CD4-positive, alpha-beta memory T cell (primary cell): Measurements from ENCODE around the gene HSPB9. TPM values are rescaled to one million over a fixed set of nuclear protein-coding genes. Genes with fewer than 3 reads are reported as not detected.

Experiments
- CTCF ChIA-PET: fragments of 350-600 bp; sonication (Branson Sonifier 250); formaldehyde crosslinking; loops from one replicate; lab custom pipeline; 2021; ENCODE audit warnings: inconsistent platforms; ENCODE audit not compliant: partially characterized antibody; lab: Charles Lee
- POLR2A ChIA-PET: fragments of 350-600 bp; sonication (Branson Sonifier 250); formaldehyde crosslinking; loops from one replicate; lab custom pipeline; 2021; ENCODE audit not compliant: partially characterized antibody; lab: Charles Lee
- DNase-seq, 5 donors: peaks; one replicate each; pipeline versions ENCODE4 v3.0.0 to v3.0.0-alpha.2; 2020 to 2022; ENCODE audit warnings: mixed read lengths in 1 of 5
- H3K27ac ChIP-seq: one replicate; pipeline ENCODE4 v1.7.0; 2013; ENCODE audit warnings: low read depth, low read length
- H3K27me3 ChIP-seq: 2 replicates; pipeline ENCODE4 v1.7.0; 2013; ENCODE audit warnings: mild to moderate bottlenecking, low read length, moderate library complexity; ENCODE audit not compliant: insufficient read depth
- H3K36me3 ChIP-seq: 2 replicates; pipeline ENCODE4 v1.7.0; 2013; ENCODE audit warnings: mild to moderate bottlenecking, low read length, moderate library complexity; ENCODE audit not compliant: insufficient read depth
- H3K4me1 ChIP-seq: 2 replicates; pipeline ENCODE4 v1.7.0; 2013; ENCODE audit warnings: mild to moderate bottlenecking, low read length, moderate library complexity; ENCODE audit not compliant: insufficient read depth
- H3K4me3 ChIP-seq, 2 donors: one replicate each; pipeline ENCODE4 v1.7.0; 2013; ENCODE audit warnings: low read length in 2 of 2, mild to moderate bottlenecking in 1 of 2
- H3K9me3 ChIP-seq, 2 donors: one replicate each; pipeline ENCODE4 v1.7.0; 2013; ENCODE audit warnings: low read length in 2 of 2, control low read depth in 1 of 2; ENCODE audit not compliant: control insufficient read depth in 1 of 2
- H3K27ac Mint-ChIP-seq, 7 donors: one replicate each; pipeline ENCODE4 v1.8.0; 2020 to 2021; ENCODE audit warnings: mixed read lengths in 7 of 7, mild to moderate bottlenecking in 6 of 7, inconsistent platforms in 3 of 7, moderate library complexity in 3 of 7
- H3K27me3 Mint-ChIP-seq, 2 donors: one replicate each; pipeline ENCODE4 v1.8.0; 2020 to 2021; ENCODE audit warnings: mixed read lengths in 2 of 2
- H3K36me3 Mint-ChIP-seq, 2 donors: one replicate each; pipeline ENCODE4 v1.8.0; 2020 to 2021; ENCODE audit warnings: mixed read lengths in 2 of 2, inconsistent platforms in 1 of 2, mild to moderate bottlenecking in 1 of 2
- H3K4me1 Mint-ChIP-seq, 4 donors: one replicate each; pipeline ENCODE4 v1.8.0; 2020 to 2021; ENCODE audit warnings: mixed read lengths in 4 of 4, mild to moderate bottlenecking in 1 of 4
- H3K4me3 Mint-ChIP-seq, 8 donors: one replicate each; pipeline ENCODE4 v1.8.0; 2020 to 2021; ENCODE audit warnings: mixed read lengths in 8 of 8, mild to moderate bottlenecking in 7 of 8, moderate library complexity in 6 of 8, inconsistent platforms in 3 of 8
- H3K9me3 Mint-ChIP-seq, 8 donors: one replicate each; pipeline ENCODE4 v1.8.0; 2020 to 2021; ENCODE audit warnings: mixed read lengths in 8 of 8, mild to moderate bottlenecking in 5 of 8, inconsistent platforms in 3 of 8, moderate library complexity in 1 of 8
- intact Hi-C: fragments of 100-400 bp; cut with micrococcal nuclease; formaldehyde crosslinking; loops from one replicate; pipeline ENCODE4 v1.15.1; 2023
- polyA plus RNA-seq, 2 donors: library from polyadenylated mRNA; unstranded; fragments of 300-500 nt; fragmentation: Illumina TruSeq; gene quantifications; one replicate each; pipeline ENCODE4 v1.2.3, GENCODE V29; 2021
- total RNA-seq, 2 experiments: library from RNA; stranded (reverse); gene quantifications; one replicate each; pipeline ENCODE4 v1.2.3, GENCODE V29; 2021

Gene HSPB9
- total and polyA plus RNA-seq, 4 experiments from 2014 or later: not detected

DNA sequence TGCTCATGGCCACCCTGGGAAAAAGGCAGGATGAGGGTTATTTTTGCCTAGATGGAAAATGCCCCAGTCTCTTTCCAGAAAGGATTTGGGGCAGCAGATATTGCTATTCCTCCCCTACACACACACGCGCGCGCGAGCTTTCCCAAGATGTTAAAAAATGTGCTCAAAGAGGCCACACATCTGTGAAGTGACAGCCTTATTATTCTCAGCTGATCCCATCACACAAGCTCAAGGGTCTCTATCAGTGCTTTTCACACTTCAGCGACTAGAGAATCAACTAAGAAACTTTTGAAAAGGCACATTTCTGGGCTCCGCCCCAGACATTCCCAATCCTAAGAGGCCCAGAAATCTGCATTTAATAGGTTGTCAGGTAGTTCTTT, 37.9 kb downstream of the HSPB9 start:
- POLR2A ChIA-PET: no interaction called here
- CTCF ChIA-PET: no interaction called here
- H3K9me3 ChIP-seq: no peaks in the 10 kb centered on the region
- Mint-ChIP-seq H3K9me3 (peaks cover 0 to 9% (median 0%) of the 10 kb centered on the region in 8 donors), H3K4me3 (no peak overlapping the region), H3K27ac (no peak overlapping the region), H3K4me1 (peaks cover 0 to 6% (median 1%) of the 10 kb centered on the region in 4 donors), H3K27me3 (no peaks in the 10 kb centered on the region), H3K36me3 (no peaks in the 10 kb centered on the region)
- no peak for DNase-seq
- no peaks in the 10 kb centered on the region for H3K36me3 ChIP-seq
- no peaks in the 10 kb centered on the region for H3K27me3 ChIP-seq
- no peak overlapping the region for H3K27ac ChIP-seq
- H3K4me3 ChIP-seq: no peak overlapping the region
- peaks cover 3% of the 10 kb centered on the region for H3K4me1 ChIP-seq
- intact Hi-C loops: no loop called here

DNA sequence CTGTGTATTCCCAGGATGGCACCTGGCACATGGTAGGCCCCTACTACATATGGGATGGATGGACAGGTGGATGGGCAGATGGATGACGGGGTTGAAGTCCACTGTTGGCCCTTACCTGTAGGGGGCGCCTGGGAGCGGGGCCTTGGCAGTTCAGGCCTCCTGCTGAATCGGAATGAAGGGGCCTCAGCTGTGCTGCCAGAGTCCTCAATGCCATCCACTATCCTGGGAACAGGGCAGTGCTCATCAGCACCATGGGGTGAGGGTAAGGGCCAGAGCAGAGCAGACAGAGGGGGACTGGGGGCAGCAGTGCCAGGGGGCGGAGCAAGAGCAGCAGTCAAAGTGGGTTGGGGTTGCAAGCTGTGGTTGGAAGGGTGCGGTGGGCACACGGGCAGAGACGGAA, 40.5 kb downstream of the HSPB9 start:
- no peak overlapping the region for H3K4me3 Mint-ChIP-seq
- CTCF ChIA-PET: no interaction called here
- no peak overlapping the region for H3K27ac Mint-ChIP-seq

DNA sequence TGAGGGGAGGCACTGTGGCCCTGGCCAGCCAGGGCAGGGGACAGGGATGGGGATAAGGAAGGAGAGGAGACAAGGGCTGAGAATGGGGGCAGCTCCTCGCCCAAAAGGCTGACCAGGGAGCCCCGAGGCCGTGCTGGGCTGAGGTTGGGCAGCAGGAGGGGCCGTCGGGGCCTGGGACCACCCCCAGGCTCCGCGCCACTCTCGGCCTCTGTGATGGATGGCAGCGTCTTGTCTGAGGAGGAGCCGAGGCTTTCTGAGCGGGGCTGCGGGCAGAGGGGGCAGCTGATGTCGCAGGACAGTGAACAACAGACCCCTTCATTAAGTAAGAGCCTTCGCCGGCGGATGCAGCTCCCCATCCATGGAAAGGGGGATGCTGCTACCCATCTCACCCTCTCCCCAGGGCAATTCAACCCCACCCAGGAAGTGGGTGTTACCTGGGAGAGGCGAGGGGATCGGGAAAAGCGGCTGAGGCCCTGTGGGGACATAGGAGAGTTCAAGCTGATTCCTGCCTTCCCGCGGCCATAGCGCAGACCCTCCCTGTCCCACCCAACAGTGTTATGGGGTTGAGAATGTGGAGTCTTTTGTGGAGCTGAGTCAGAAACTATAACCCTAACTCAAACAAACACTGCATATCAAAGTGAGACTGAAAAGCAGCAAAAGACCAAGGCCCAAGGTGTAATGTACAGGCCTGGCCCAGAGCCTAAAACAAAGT, 41.2 kb downstream of the HSPB9 start:
- Histone ChIP-seq H3K36me3 (no peaks in the 10 kb centered on the region), H3K4me3 (no peak overlapping the region), H3K4me1 (no peaks in the 10 kb centered on the region), H3K9me3 (no peaks in the 10 kb centered on the region), H3K27ac (no peak overlapping the region), H3K27me3 (no peaks in the 10 kb centered on the region)
- no peaks in the 10 kb centered on the region for H3K36me3 Mint-ChIP-seq
- peak overlapping the region in 3 of 7 donors; percentile 8 to 81 (median 60) for H3K27ac Mint-ChIP-seq
- ChIA-PET CTCF (interaction anchor here (0.7 kb wide), 1 partner anchor 18 kb away, joined by 3 read pairs; no protein-coding TSS in a partner anchor), POLR2A (no interaction called here)
- no peak overlapping the region for H3K4me3 Mint-ChIP-seq
- H3K4me1 Mint-ChIP-seq: no peaks in the 10 kb centered on the region
- peaks cover 0 to 1% (median 0%) of the 10 kb centered on the region in 8 donors for H3K9me3 Mint-ChIP-seq
- intact Hi-C loops: no loop called here
- no peak for DNase-seq
- H3K27me3 Mint-ChIP-seq: no peaks in the 10 kb centered on the region

More for the DNA sequence above, 40.5 kb downstream of the HSPB9 start:
- Histone ChIP-seq H3K4me1 (no peaks in the 10 kb centered on the region), H3K36me3 (no peaks in the 10 kb centered on the region), H3K27ac (no peak overlapping the region), H3K9me3 (no peaks in the 10 kb centered on the region), H3K4me3 (no peak overlapping the region), H3K27me3 (no peaks in the 10 kb centered on the region)
- H3K9me3 Mint-ChIP-seq: peaks cover 0 to 1% (median 0%) of the 10 kb centered on the region in 8 donors
- H3K36me3 Mint-ChIP-seq: no peaks in the 10 kb centered on the region
- POLR2A ChIA-PET: no interaction called here
- intact Hi-C loops: no loop called here
- DNase-seq: no peak
- H3K4me1 Mint-ChIP-seq: no peaks in the 10 kb centered on the region
- no peaks in the 10 kb centered on the region for H3K27me3 Mint-ChIP-seq

GRCh38 chr17:42165751-42166150, 43.1 kb downstream of the HSPB9 start:
- no peak for DNase-seq
- Histone ChIP-seq H3K36me3 (no peaks in the 10 kb centered on the region), H3K4me3 (no peak overlapping the region), H3K9me3 (no peaks in the 10 kb centered on the region), H3K27ac (no peak overlapping the region), H3K4me1 (no peaks in the 10 kb centered on the region), H3K27me3 (no peaks in the 10 kb centered on the region)
- intact Hi-C loops: no loop called here
- Mint-ChIP-seq H3K4me1 (no peaks in the 10 kb centered on the region), H3K27me3 (no peaks in the 10 kb centered on the region), H3K9me3 (no peaks in the 10 kb centered on the region), H3K27ac (peak overlapping the region in 1 of 7 donors; percentile 43), H3K36me3 (no peaks in the 10 kb centered on the region), H3K4me3 (no peak overlapping the region)
- CTCF ChIA-PET: no interaction called here
- POLR2A ChIA-PET: no interaction called here

GRCh38 chr17:42166196-42166763, 43.7 kb downstream of the HSPB9 start:
- Mint-ChIP-seq H3K9me3 (no peaks in the 10 kb centered on the region), H3K27ac (no peak overlapping the region), H3K27me3 (no peaks in the 10 kb centered on the region), H3K4me1 (no peaks in the 10 kb centered on the region), H3K36me3 (no peaks in the 10 kb centered on the region), H3K4me3 (no peak overlapping the region)
- H3K36me3 ChIP-seq: no peaks in the 10 kb centered on the region
- DNase-seq: no peak
- intact Hi-C loops: no loop called here
- POLR2A ChIA-PET: no interaction called here
- H3K4me3 ChIP-seq: no peak overlapping the region
- CTCF ChIA-PET: no interaction called here
- no peaks in the 10 kb centered on the region for H3K4me1 ChIP-seq
- no peaks in the 10 kb centered on the region for H3K9me3 ChIP-seq
- H3K27ac ChIP-seq: no peak overlapping the region
- no peaks in the 10 kb centered on the region for H3K27me3 ChIP-seq

DNA sequence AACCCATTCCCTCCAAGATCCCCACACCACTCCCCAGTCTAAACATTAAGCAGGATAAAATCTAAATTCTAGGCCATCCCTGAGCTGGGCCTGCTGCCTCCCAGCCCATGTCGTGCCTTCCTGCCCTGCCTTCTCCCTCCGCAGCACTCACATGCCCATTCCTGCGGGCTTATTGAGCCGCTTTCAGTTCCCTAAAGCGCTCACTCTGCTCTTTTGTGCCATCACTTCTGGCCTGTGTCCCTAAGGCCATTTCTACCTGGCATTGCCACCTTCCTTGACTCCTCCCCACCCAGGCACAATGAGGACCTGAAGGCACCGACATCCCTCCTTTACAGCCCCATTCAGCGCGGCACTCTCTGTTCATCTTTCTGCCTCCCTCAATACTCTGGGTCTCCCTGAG, 45.2 kb downstream of the HSPB9 start:
- ChIA-PET POLR2A (no interaction called here), CTCF (no interaction called here)
- Mint-ChIP-seq H3K4me1 (no peaks in the 10 kb centered on the region), H3K36me3 (no peaks in the 10 kb centered on the region), H3K27ac (no peak overlapping the region), H3K9me3 (no peaks in the 10 kb centered on the region), H3K4me3 (no peak overlapping the region), H3K27me3 (no peaks in the 10 kb centered on the region)
- no peaks in the 10 kb centered on the region for H3K27me3 ChIP-seq
- no peak overlapping the region for H3K4me3 ChIP-seq
- H3K36me3 ChIP-seq: no peaks in the 10 kb centered on the region
- H3K4me1 ChIP-seq: no peaks in the 10 kb centered on the region
- no peak overlapping the region for H3K27ac ChIP-seq
- no peaks in the 10 kb centered on the region for H3K9me3 ChIP-seq
- DNase-seq: no peak
- intact Hi-C loops: no loop called here

GRCh38 chr17:42169351-42169750, 46.7 kb downstream of the HSPB9 start:
- Histone ChIP-seq H3K4me1 (no peaks in the 10 kb centered on the region), H3K9me3 (no peaks in the 10 kb centered on the region), H3K27ac (no peak overlapping the region), H3K36me3 (no peaks in the 10 kb centered on the region), H3K4me3 (no peak overlapping the region), H3K27me3 (no peaks in the 10 kb centered on the region)
- DNase-seq: no peak
- Mint-ChIP-seq H3K9me3 (no peaks in the 10 kb centered on the region), H3K36me3 (no peaks in the 10 kb centered on the region), H3K27ac (no peak overlapping the region), H3K27me3 (no peaks in the 10 kb centered on the region), H3K4me1 (no peaks in the 10 kb centered on the region), H3K4me3 (no peak overlapping the region)
- intact Hi-C loops: no loop called here
- CTCF ChIA-PET: no interaction called here
- POLR2A ChIA-PET: no interaction called here
